Measurements from ENCODE around the gene KIF23.

Gene KIF23

GRCh38 chr15:69417581-69417980 is 3.4 kb downstream of the KIF23 start:
- no peak overlapping the region for H3K4me3 ChIP-seq (ENCODE audit: low read depth, low read length)
- no peak for TF ChIP-seq CTCF (IDR thresholded peaks at IDR 0.05; ENCODE audit: low read depth, low read length)

DNA sequence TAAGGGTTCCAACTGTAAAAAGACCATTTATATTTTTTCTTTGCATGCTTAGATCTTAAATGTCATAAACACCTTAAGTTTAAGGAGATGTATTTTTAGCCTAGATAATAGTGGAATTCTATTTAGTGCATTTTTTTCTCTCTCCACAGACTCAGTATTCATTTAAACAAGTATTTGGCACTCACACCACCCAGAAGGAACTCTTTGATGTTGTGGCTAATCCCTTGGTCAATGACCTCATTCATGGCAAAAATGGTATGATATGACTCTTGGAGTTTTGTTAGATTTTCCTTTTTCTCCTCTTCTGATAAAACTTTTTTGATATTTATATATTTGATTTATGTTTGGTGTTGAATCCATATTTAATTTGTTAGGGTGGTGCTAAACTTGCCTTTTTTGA is 7.3 kb downstream of the KIF23 start:
- no peak for TF ChIP-seq CTCF (IDR thresholded peaks at IDR 0.05; ENCODE audit: low read depth, low read length)

DNA sequence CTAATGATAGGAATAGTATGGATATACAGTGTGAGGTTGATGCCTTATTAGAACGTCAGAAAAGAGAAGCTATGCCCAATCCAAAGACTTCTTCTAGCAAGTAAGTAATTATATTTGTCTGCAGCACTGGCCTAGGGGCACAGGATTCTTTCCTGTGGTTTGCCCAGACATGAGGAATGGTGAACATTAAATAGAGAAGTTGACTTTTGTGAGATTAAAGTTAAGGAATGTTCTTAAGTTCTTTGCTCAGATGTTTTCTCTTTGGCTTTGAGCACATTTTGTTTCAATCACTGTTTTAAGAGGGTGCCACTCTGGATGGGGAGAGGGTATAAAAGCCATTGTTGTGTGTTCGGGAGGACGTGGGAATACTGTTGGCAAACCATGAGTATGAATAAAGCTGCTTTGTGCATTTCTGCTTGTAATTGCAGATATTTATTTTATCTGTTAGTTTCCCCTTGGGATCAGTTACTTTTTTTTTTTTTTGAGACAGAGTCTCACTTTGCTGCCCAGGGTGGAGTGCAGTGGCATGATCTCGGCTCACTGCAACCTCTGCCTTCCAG is 8.3 kb downstream of the KIF23 start:
- H3K4me3 ChIP-seq (ENCODE audit: low read depth, low read length): no peak overlapping the region
- no peak for TF ChIP-seq CTCF (IDR thresholded peaks at IDR 0.05; ENCODE audit: low read depth, low read length)

More for the DNA sequence above, 7.3 kb downstream of the KIF23 start:
- no peak overlapping the region for H3K4me3 ChIP-seq (ENCODE audit: low read depth, low read length)

GRCh38 chr15:69424001-69424400 is 9.9 kb downstream of the KIF23 start:
- TF ChIP-seq CTCF (IDR thresholded peaks at IDR 0.05; ENCODE audit: low read depth, low read length): no peak
- no peak overlapping the region for H3K4me3 ChIP-seq (ENCODE audit: low read depth, low read length)

- no peak for TF ChIP-seq CTCF (IDR thresholded peaks at IDR 0.05; ENCODE audit: low read depth, low read length)
- no peak overlapping the region for H3K4me3 ChIP-seq (ENCODE audit: low read depth, low read length)
Observed at GRCh38 chr15:69424748-69425413, 10.7 kb downstream of the KIF23 start.

GRCh38 chr15:69433831-69434230 is 19.7 kb downstream of the KIF23 start:
- no peak for TF ChIP-seq CTCF (IDR thresholded peaks at IDR 0.05; ENCODE audit: low read depth, low read length)
- H3K4me3 ChIP-seq (ENCODE audit: low read depth, low read length): no peak overlapping the region

DNA sequence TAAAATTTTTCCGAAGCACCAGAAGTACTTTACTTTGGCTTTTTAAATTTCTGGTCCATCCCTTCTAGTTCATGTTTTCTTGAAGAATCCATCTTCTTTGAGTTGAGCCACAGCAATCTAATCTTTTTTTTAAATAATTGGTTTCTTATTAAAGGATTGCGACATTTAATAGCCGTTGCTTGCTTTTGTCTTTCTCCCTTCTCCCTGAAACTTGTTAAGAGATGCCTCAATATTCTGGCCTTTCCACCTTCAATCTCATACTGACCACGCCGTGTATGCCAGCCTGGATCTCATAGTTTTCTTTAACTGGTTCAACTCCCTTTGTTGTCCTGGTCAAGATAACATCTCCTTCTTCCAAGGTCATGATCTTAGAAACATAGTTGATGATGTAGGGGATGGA is 20.1 kb downstream of the KIF23 start:
- no peak for TF ChIP-seq CTCF (IDR thresholded peaks at IDR 0.05; ENCODE audit: low read depth, low read length)
- H3K4me3 ChIP-seq (ENCODE audit: low read depth, low read length): no peak overlapping the region
